ENCODE results near the gene TAF4.

TAF4 gene

GRCh38 chr20:62047666-62048345 is 17.9 kb downstream of the TAF4 start:
- no peak for DNase-seq (ENCODE audit: low read depth in 2 of 2)
- TF ChIP-seq CTCF (IDR thresholded peaks at IDR 0.05; ENCODE audit: low read depth, low read length) = no peak
- no peak overlapping the region for H3K4me3 ChIP-seq (replicated peaks in 1 of 2; ENCODE audit: low read depth in 2 of 2, low read length in 2 of 2)

- H3K4me3 ChIP-seq (replicated peaks in 1 of 2; ENCODE audit: low read depth in 2 of 2, low read length in 2 of 2) = no peak overlapping the region
- TF ChIP-seq CTCF (IDR thresholded peaks at IDR 0.05; ENCODE audit: low read depth, low read length) = no peak
- no peak for DNase-seq (ENCODE audit: low read depth in 2 of 2)
These were observed 19.2 kb downstream of the TAF4 start for GRCh38 chr20:62046431-62046830.

GRCh38 chr20:62045529-62046285 is 20.0 kb downstream of the TAF4 start:
- H3K4me3 ChIP-seq (replicated peaks in 1 of 2; ENCODE audit: low read depth in 2 of 2, low read length in 2 of 2) = no peak overlapping the region
- TF ChIP-seq CTCF (IDR thresholded peaks at IDR 0.05; ENCODE audit: low read depth, low read length) = no peak
- DNase-seq (ENCODE audit: low read depth in 2 of 2) = no peak

- H3K4me3 ChIP-seq (replicated peaks in 1 of 2; ENCODE audit: low read depth in 2 of 2, low read length in 2 of 2) = no peak overlapping the region
- DNase-seq (ENCODE audit: low read depth in 2 of 2) = no peak
- no peak for TF ChIP-seq CTCF (IDR thresholded peaks at IDR 0.05; ENCODE audit: low read depth, low read length)
These were observed 20.6 kb downstream of the TAF4 start for GRCh38 chr20:62045118-62045517.

- no peak for DNase-seq (ENCODE audit: low read depth in 2 of 2)
- no peak overlapping the region for H3K4me3 ChIP-seq (replicated peaks in 1 of 2; ENCODE audit: low read depth in 2 of 2, low read length in 2 of 2)
- no peak for TF ChIP-seq CTCF (IDR thresholded peaks at IDR 0.05; ENCODE audit: low read depth, low read length)
These were observed 21.1 kb downstream of the TAF4 start for GRCh38 chr20:62044631-62045030.

- no peak overlapping the region for H3K4me3 ChIP-seq (replicated peaks in 1 of 2; ENCODE audit: low read depth in 2 of 2, low read length in 2 of 2)
- DNase-seq (ENCODE audit: low read depth in 2 of 2) = peak; percentile 57 to 63
- no peak for TF ChIP-seq CTCF (IDR thresholded peaks at IDR 0.05; ENCODE audit: low read depth, low read length)
These were observed 22.4 kb downstream of the TAF4 start for GRCh38 chr20:62043131-62043914.

Data from cardiac fibroblast (primary cell).